ENCODE data around the gene ANKH. TPM values are rescaled to one million over a fixed set of nuclear protein-coding genes. Genes with fewer than 3 reads are reported as not detected.

Gene ANKH
- total RNA-seq, 1 experiment from 2014 or later, result 65.2 TPM

- H4K20me1 ChIP-seq (ENCODE audit: insufficient read depth), result no peaks in the 10 kb centered on the region
- CTCF ChIA-PET, result no interaction called here
- H3K9me3 ChIP-seq (ENCODE audit: control insufficient read depth in 1 of 2, insufficient read depth in 1 of 2, low read depth in 1 of 2, low read length in 2 of 2), result no peaks in the 10 kb centered on the region
- H3K27ac ChIP-seq (ENCODE audit: low read depth, low read length), result no peak overlapping the region
- ATAC-seq (no peak), DNase-seq (ENCODE audit: low read depth, low spot score) (no peak)
- H3K4me3 ChIP-seq (replicated peaks in 1 of 2; ENCODE audit: low read depth in 1 of 2, low read length in 2 of 2), result no peak overlapping the region
- RAD21 ChIA-PET (ENCODE audit: low non-redundant PET in 1 of 2, low total read pairs in 2 of 2, uncharacterized antibody in 2 of 2, unreplicated experiment in 2 of 2), result no interaction called here
- no peaks in the 10 kb centered on the region for H3K79me2 ChIP-seq (ENCODE audit: insufficient read depth, low read length)
- H3K36me3 ChIP-seq (ENCODE audit: control insufficient read depth in 1 of 2, insufficient read depth in 2 of 2, low read length in 2 of 2), result no peaks in the 10 kb centered on the region
- intact Hi-C loops (cut with micrococcal nuclease), result no loop called here
- TF ChIP-seq CBX3 (IDR thresholded peaks at IDR 0.05; ENCODE audit: low read depth), result no peak
- TF ChIP-seq RAD21 (IDR thresholded peaks at IDR 0.05; ENCODE audit: low read depth), result no peak
- no peaks in the 10 kb centered on the region for H3K27me3 ChIP-seq (ENCODE audit: insufficient read depth, low read length)
- no peak overlapping the region for H3K4me2 ChIP-seq (ENCODE audit: low read length)
- no peaks in the 10 kb centered on the region for H3K9me2 ChIP-seq (ENCODE audit: insufficient read depth)
- no peaks in the 10 kb centered on the region for H3K4me1 ChIP-seq (ENCODE audit: control insufficient read depth in 1 of 2, insufficient read depth in 2 of 2, low read length in 2 of 2)
- no peak overlapping the region for H3K9ac ChIP-seq (ENCODE audit: low read length)
- POLR2A ChIA-PET, result no interaction called here
- H2AFZ ChIP-seq (ENCODE audit: low read depth, low read length, poor library complexity, severe bottlenecking), result no peak overlapping the region
- no TSS peak for BruUV-seq (replicated peaks)
Observed at GRCh38 chr5:14901462-14902051, 30.0 kb upstream of the ANKH start.

- Histone ChIP-seq H3K27me3 (ENCODE audit: insufficient read depth, low read length) (no peaks in the 10 kb centered on the region), H3K4me3 (replicated peaks in 1 of 2; ENCODE audit: low read depth in 1 of 2, low read length in 2 of 2) (no peak overlapping the region), H3K9ac (ENCODE audit: low read length) (no peak overlapping the region), H3K9me2 (ENCODE audit: insufficient read depth) (no peaks in the 10 kb centered on the region), H4K20me1 (ENCODE audit: insufficient read depth) (no peaks in the 10 kb centered on the region), H3K36me3 (ENCODE audit: control insufficient read depth in 1 of 2, insufficient read depth in 2 of 2, low read length in 2 of 2) (no peaks in the 10 kb centered on the region), H3K9me3 (ENCODE audit: control insufficient read depth in 1 of 2, insufficient read depth in 1 of 2, low read depth in 1 of 2, low read length in 2 of 2) (no peaks in the 10 kb centered on the region), H3K4me2 (ENCODE audit: low read length) (no peak overlapping the region), H2AFZ (ENCODE audit: low read depth, low read length, poor library complexity, severe bottlenecking) (no peak overlapping the region), H3K79me2 (ENCODE audit: insufficient read depth, low read length) (no peaks in the 10 kb centered on the region), H3K4me1 (ENCODE audit: control insufficient read depth in 1 of 2, insufficient read depth in 2 of 2, low read length in 2 of 2) (no peaks in the 10 kb centered on the region), H3K27ac (ENCODE audit: low read depth, low read length) (no peak overlapping the region)
- intact Hi-C loops (cut with micrococcal nuclease), result no loop called here
- ATAC-seq (no peak), DNase-seq (ENCODE audit: low read depth, low spot score) (no peak)
- TF ChIP-seq ZFX (IDR thresholded peaks at IDR 0.05) (no peak), TCF7L2 (IDR thresholded peaks at IDR 0.05; ENCODE audit: borderline replicate concordance, extremely low read depth, insufficient read depth, insufficient read length) (no peak), JUND (IDR thresholded peaks at IDR 0.05) (no peak), POLR2AphosphoS5 (IDR thresholded peaks at IDR 0.05; ENCODE audit: low read depth, low read length) (no peak), SIN3A (IDR thresholded peaks at IDR 0.05; ENCODE audit: low read depth) (no peak), EZH2 (IDR thresholded peaks at IDR 0.05) (no peak), ELF1 (IDR thresholded peaks at IDR 0.05; ENCODE audit: borderline replicate concordance, low read depth) (no peak), CEBPB (IDR thresholded peaks at IDR 0.05; ENCODE audit: low read depth) (no peak), FOSL1 (IDR thresholded peaks at IDR 0.05; ENCODE audit: low read depth) (no peak), EGR1 (IDR thresholded peaks at IDR 0.05; ENCODE audit: low read depth) (no peak), EZH2phosphoT487 (IDR thresholded peaks at IDR 0.05; ENCODE audit: borderline replicate concordance) (no peak), ZBTB33 (IDR thresholded peaks at IDR 0.05; ENCODE audit: extremely low read depth, insufficient replicate concordance, low read length) (no peak), POLR2A (IDR thresholded peaks at IDR 0.05; ENCODE audit: borderline replicate concordance, extremely low read depth, insufficient read depth, insufficient read length) (no peak), SP1 (IDR thresholded peaks at IDR 0.05; ENCODE audit: low read depth) (no peak)
- CTCF ChIA-PET, result no interaction called here
- POLR2A ChIA-PET, result no interaction called here
- RAD21 ChIA-PET (ENCODE audit: low non-redundant PET in 1 of 2, low total read pairs in 2 of 2, uncharacterized antibody in 2 of 2, unreplicated experiment in 2 of 2), result no interaction called here
- no TSS peak for BruUV-seq (replicated peaks)
Observed at GRCh38 chr5:14900693-14901461, 29.3 kb upstream of the ANKH start.
